ENCODE measurements around the gene SORBS2.
"Not testable (repeated sequence)": the region's sequence is repeated elsewhere in the genome, so short reads cannot be mapped to it uniquely, and the experiment has no call there.

Gene SORBS2

DNA sequence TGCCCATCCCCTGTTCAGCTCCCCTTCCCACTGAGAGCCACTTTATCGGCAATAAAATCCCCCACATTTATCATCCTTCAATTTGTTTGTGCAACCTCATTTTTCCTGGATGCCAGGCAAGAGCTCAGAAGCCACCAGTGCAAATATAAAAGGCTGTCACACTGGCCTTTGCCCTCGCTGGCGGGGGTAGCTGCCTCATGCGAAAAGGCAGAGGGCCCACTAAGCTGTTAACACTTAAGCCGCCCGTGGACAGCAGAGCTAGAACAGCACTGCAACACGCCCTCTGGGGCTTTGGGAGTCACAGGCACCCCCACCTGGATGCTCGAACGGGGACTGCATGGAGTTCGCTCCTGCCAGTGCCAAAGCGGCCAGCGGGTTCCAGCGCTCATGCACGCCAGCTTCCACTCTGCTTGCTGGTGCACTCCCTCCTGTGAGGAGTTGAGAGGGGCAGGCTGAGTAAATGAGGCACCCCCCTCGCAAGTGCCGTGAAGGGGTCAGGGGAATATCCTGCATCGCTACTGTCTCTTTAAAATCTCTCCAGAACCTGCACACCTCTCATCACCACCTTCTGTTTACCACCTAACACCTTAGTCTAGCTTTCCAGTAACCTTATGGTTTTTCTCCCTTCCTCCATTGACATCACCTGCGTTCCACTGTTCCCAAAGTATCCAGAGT is 99.5 kb downstream of the SORBS2 start:
- no peaks in the 10 kb centered on the region for H3K27me3 Mint-ChIP-seq (ENCODE audit: low read depth, poor library complexity)
- H3K4me3 Mint-ChIP-seq, result peak overlapping the region; percentile 8
- TF ChIP-seq, protein P1, sequence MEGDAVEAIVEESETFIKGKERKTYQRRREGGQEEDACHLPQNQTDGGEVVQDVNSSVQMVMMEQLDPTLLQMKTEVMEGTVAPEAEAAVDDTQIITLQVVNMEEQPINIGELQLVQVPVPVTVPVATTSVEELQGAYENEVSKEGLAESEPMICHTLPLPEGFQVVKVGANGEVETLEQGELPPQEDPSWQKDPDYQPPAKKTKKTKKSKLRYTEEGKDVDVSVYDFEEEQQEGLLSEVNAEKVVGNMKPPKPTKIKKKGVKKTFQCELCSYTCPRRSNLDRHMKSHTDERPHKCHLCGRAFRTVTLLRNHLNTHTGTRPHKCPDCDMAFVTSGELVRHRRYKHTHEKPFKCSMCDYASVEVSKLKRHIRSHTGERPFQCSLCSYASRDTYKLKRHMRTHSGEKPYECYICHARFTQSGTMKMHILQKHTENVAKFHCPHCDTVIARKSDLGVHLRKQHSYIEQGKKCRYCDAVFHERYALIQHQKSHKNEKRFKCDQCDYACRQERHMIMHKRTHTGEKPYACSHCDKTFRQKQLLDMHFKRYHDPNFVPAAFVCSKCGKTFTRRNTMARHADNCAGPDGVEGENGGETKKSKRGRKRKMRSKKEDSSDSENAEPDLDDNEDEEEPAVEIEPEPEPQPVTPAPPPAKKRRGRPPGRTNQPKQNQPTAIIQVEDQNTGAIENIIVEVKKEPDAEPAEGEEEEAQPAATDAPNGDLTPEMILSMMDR (IDR thresholded peaks at IDR 0.05), result no peak
- peaks cover 4% of the 10 kb centered on the region for H3K9me3 Mint-ChIP-seq
- H3K36me3 Mint-ChIP-seq (ENCODE audit: low read depth), result no peaks in the 10 kb centered on the region
- peak overlapping the region; percentile 16 for H3K27ac Mint-ChIP-seq
- peaks cover 34% of the 10 kb centered on the region for H3K4me1 Mint-ChIP-seq
- no peak for DNase-seq

DNA sequence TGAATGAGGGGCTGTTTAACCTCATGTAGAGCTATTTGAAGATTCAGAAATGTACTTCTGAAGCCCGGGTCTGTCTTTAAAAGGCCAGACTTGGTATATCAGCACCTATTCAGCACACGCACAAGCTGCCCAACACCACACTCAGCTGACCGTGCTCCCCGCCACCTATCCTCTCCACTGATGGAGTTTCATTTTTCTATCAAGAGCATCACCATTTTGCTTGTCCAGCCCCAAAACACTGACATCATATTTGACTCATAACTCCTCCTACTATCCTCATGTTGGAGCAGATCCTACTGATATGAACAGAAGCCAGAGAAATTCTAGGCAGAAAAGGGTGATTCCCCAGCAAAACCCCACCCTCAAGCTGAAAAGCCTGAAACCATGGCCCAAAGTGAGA is 100.3 kb downstream of the SORBS2 start:
- no peaks in the 10 kb centered on the region for H3K36me3 Mint-ChIP-seq (ENCODE audit: low read depth)
- no peaks in the 10 kb centered on the region for H3K27me3 Mint-ChIP-seq (ENCODE audit: low read depth, poor library complexity)
- peaks cover 4% of the 10 kb centered on the region for H3K9me3 Mint-ChIP-seq
- no peak overlapping the region for H3K27ac Mint-ChIP-seq
- no peak for DNase-seq
- TF ChIP-seq, protein P1 (IDR thresholded peaks at IDR 0.05), result no peak
- no peak overlapping the region for H3K4me3 Mint-ChIP-seq
- peaks cover 27% of the 10 kb centered on the region for H3K4me1 Mint-ChIP-seq

DNA sequence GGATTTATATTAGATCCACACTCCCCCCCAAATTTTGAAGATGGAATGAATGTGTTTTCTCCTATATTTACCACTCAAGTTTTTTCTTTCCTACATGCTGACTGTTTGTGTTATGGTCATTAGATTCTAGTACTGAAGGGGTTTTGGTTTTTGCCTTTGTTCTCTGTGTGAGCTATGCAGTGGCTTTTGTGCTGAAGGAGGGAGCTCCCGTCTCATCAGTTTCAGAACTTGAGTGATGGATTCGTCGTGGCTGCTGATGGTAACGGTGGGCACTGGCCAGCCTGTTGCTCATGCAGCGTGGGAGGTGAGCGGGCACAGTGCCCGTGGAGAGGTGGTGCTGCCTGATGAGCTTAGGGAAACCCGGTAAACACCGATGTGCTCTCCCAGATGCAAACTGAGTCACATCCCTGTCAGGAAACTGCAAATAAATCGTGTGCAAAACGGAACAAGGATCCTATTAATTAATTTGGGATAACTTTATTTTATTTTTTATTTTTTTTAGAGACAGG is 101.5 kb downstream of the SORBS2 start:
- Mint-ChIP-seq H3K9me3 (peaks cover 13% of the 10 kb centered on the region), H3K4me3 (no peak overlapping the region), H3K27me3 (ENCODE audit: low read depth, poor library complexity) (no peaks in the 10 kb centered on the region), H3K4me1 (peaks cover 17% of the 10 kb centered on the region), H3K27ac (no peak overlapping the region), H3K36me3 (ENCODE audit: low read depth) (no peaks in the 10 kb centered on the region)
- TF ChIP-seq, protein P1 (IDR thresholded peaks at IDR 0.05), result no peak
- no peak for DNase-seq

DNA sequence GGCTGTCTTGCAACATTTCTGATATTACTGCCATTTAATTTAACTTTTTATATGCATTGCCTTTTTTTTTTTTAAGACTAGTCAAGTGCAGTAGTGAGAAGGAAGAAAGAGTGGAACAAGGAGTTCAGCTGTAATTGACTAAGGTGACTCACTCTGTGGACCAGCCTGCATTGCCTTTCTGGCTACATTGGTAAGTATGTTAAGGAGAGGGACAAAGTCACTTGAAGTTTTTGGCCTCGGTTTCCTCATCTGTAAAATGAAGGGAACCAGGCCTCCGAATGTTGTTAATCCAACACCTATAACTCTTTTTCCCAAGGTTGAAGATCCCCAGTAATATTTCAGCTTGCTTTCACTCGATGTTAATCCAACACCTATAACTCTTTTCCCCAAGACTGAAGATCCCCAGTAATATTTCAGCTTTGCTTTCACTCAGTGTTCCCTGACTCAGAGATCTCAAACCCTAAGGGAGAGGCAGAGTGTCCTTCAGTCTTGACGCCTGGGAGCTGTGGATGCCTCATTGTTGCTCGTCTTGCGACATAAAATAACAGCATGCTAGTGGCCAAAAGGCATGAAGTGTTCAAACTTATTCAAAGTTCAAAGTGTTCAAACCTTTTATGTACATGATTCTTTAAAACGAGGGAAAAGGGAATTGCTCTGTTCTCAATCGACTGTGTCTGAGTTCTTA is 102.0 kb downstream of the SORBS2 start:
- peaks cover 17% of the 10 kb centered on the region for H3K4me1 Mint-ChIP-seq
- no peaks in the 10 kb centered on the region for H3K27me3 Mint-ChIP-seq (ENCODE audit: low read depth, poor library complexity)
- H3K9me3 Mint-ChIP-seq, result peaks cover 15% of the 10 kb centered on the region
- peaks cover under 1% of the 10 kb centered on the region for H3K36me3 Mint-ChIP-seq (ENCODE audit: low read depth)
- no peak for DNase-seq
- TF ChIP-seq, protein P1 (IDR thresholded peaks at IDR 0.05), result no peak
- H3K4me3 Mint-ChIP-seq, result no peak overlapping the region
- no peak overlapping the region for H3K27ac Mint-ChIP-seq

DNA sequence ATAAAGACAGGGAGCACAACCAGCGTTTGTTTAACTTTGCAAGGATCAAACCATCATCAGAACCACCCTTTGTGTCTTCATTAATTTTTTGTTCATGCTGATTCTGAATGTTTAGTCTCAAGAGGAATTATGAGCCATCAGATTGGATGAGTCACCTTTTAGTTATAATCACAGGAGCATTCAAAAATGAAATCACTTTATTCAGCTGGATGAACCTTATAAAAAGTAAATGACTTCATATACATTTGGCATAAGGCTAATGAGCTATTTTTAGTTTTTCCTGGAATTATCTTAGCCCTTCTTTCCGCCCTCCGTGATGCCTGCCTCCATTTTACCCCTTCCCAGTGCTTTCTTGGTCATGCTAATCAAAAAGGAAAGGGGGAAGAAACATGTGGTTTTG is 103.6 kb downstream of the SORBS2 start:
- no peaks in the 10 kb centered on the region for H3K27me3 Mint-ChIP-seq (ENCODE audit: low read depth, poor library complexity)
- H3K27ac Mint-ChIP-seq, result no peak overlapping the region
- peaks cover 16% of the 10 kb centered on the region for H3K4me1 Mint-ChIP-seq
- peaks cover 17% of the 10 kb centered on the region for H3K9me3 Mint-ChIP-seq
- no peak overlapping the region for H3K4me3 Mint-ChIP-seq
- H3K36me3 Mint-ChIP-seq (ENCODE audit: low read depth), result peaks cover 5% of the 10 kb centered on the region
- no peak for DNase-seq
- TF ChIP-seq, protein P1 (IDR thresholded peaks at IDR 0.05), result no peak

DNA sequence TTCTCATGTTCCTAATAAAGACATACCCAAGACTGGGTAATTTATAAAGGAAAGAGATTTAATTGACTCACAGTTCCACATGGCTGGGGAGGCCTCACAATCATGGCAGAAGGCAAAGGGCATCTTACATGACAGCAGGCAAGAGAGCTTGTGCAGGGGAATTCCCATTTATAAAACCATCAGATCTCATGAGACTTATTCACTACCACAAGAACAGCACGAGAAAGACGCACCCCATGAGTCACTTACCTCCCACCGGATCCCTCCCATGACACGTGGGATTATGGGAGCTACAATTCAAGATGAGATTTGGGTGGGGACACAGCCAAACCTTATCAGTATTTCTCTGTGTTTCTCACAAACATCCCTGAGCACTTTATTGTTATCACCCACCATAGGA is 104.4 kb downstream of the SORBS2 start:
- H3K27me3 Mint-ChIP-seq (ENCODE audit: low read depth, poor library complexity); H3K36me3 Mint-ChIP-seq (ENCODE audit: low read depth): not testable (repeated sequence)

More for the DNA sequence above, 104.4 kb downstream of the SORBS2 start:
- not testable (repeated sequence) for DNase-seq, H3K27ac Mint-ChIP-seq, H3K4me1 Mint-ChIP-seq, H3K4me3 Mint-ChIP-seq
- H3K9me3 Mint-ChIP-seq, result peaks cover 17% of the 10 kb centered on the region

Data from nephron progenitor cell (in vitro differentiated cells).